ENCODE data around the gene PRDM16.

PRDM16 gene

GRCh38 chr1:3453203-3453761 lies 384.3 kb downstream of the PRDM16 start:
- Histone ChIP-seq H3K9me3 (ENCODE audit: low read length) (no peaks in the 10 kb centered on the region), H3K9me2 (ENCODE audit: low read depth, low read length) (no peaks in the 10 kb centered on the region), H2AFZ (ENCODE audit: low read length) (no peak overlapping the region), H4K20me1 (ENCODE audit: insufficient read depth, low read length) (no peaks in the 10 kb centered on the region), H3K79me2 (ENCODE audit: insufficient read depth, low read length) (no peaks in the 10 kb centered on the region), H3K27me3 (ENCODE audit: insufficient read depth, low read length) (0 out of 2 replicates have a peak, but pooled peaks cover 4% of the 10 kb centered on the region), H3K4me2 (ENCODE audit: low read length) (no peak overlapping the region), H3K36me3 (ENCODE audit: insufficient read depth, low read length) (no peaks in the 10 kb centered on the region), H3F3A (ENCODE audit: insufficient read depth, low read length) (no peaks in the 10 kb centered on the region), H3K4me1 (ENCODE audit: insufficient read depth, low read length, severe bottlenecking) (peaks cover 5% of the 10 kb centered on the region), H3K27ac (ENCODE audit: low read depth, low read length, poor library complexity, severe bottlenecking) (no peak overlapping the region), H3K9ac (ENCODE audit: low read length) (no peak overlapping the region), H3K4me3 (ENCODE audit: low read depth, low read length, poor library complexity, severe bottlenecking) (no peak overlapping the region)
- TF ChIP-seq EZH2 (IDR thresholded peaks at IDR 0.05; ENCODE audit: borderline replicate concordance, low read length) (no peak), CTCF (IDR thresholded peaks at IDR 0.05; ENCODE audit: low read length) (peak; percentile 89)

- Histone ChIP-seq H3K79me2 (ENCODE audit: insufficient read depth, low read length) (no peaks in the 10 kb centered on the region), H3K4me2 (ENCODE audit: low read length) (peak within 1 kb of the TSS; percentile 76), H3K27ac (ENCODE audit: low read depth, low read length, poor library complexity, severe bottlenecking) (no peak within 1 kb of the TSS), H3K4me3 (ENCODE audit: low read depth, low read length, poor library complexity, severe bottlenecking) (peak within 1 kb of the TSS; percentile 57), H3K4me1 (ENCODE audit: insufficient read depth, low read length, severe bottlenecking) (peaks cover 5% of the 10 kb centered on the region), H3K27me3 (ENCODE audit: insufficient read depth, low read length) (0 out of 2 replicates have a peak, but pooled peaks cover 4% of the 10 kb centered on the region), H3F3A (ENCODE audit: insufficient read depth, low read length) (no peaks in the 10 kb centered on the region), H4K20me1 (ENCODE audit: insufficient read depth, low read length) (no peaks in the 10 kb centered on the region), H3K9me2 (ENCODE audit: low read depth, low read length) (no peaks in the 10 kb centered on the region), H3K9ac (ENCODE audit: low read length) (peak within 1 kb of the TSS; percentile 43; the same call in 1 of the 2 replicates), H2AFZ (ENCODE audit: low read length) (no peak within 1 kb of the TSS), H3K36me3 (ENCODE audit: insufficient read depth, low read length) (no peaks in the 10 kb centered on the region), H3K9me3 (ENCODE audit: low read length) (no peaks in the 10 kb centered on the region)
- TF ChIP-seq EZH2 (IDR thresholded peaks at IDR 0.05; ENCODE audit: borderline replicate concordance, low read length) (no peak), CTCF (IDR thresholded peaks at IDR 0.05; ENCODE audit: low read length) (peak; percentile 35; the same call in 1 of the 2 replicates)
Measured at GRCh38 chr1:3453891-3454810, 385.1 kb downstream of the PRDM16 start, which contains the start of gene ARHGEF16. ARHGEF16 (plus strand) TSS chr1:3454665; CDS start chr1:3463085, 8,420 bp downstream.

GRCh38 chr1:3454811-3455618 lies 386.0 kb downstream of the PRDM16 start:
- 0 out of 2 replicates have a peak, but pooled peaks cover 4% of the 10 kb centered on the region for H3K27me3 ChIP-seq (ENCODE audit: insufficient read depth, low read length)
- TF ChIP-seq EZH2 (IDR thresholded peaks at IDR 0.05; ENCODE audit: borderline replicate concordance, low read length) = no peak
- no peak for TF ChIP-seq CTCF (IDR thresholded peaks at IDR 0.05; ENCODE audit: low read length)
- peak overlapping the region; percentile 57 for H3K4me3 ChIP-seq (ENCODE audit: low read depth, low read length, poor library complexity, severe bottlenecking)
- H3K4me1 ChIP-seq (ENCODE audit: insufficient read depth, low read length, severe bottlenecking) = peaks cover 5% of the 10 kb centered on the region
- H3K36me3 ChIP-seq (ENCODE audit: insufficient read depth, low read length) = no peaks in the 10 kb centered on the region
- no peak overlapping the region for H2AFZ ChIP-seq (ENCODE audit: low read length)
- H4K20me1 ChIP-seq (ENCODE audit: insufficient read depth, low read length) = no peaks in the 10 kb centered on the region
- no peak overlapping the region for H3K27ac ChIP-seq (ENCODE audit: low read depth, low read length, poor library complexity, severe bottlenecking)
- H3K4me2 ChIP-seq (ENCODE audit: low read length) = peak overlapping the region; percentile 76
- no peaks in the 10 kb centered on the region for H3F3A ChIP-seq (ENCODE audit: insufficient read depth, low read length)
- no peaks in the 10 kb centered on the region for H3K79me2 ChIP-seq (ENCODE audit: insufficient read depth, low read length)
- no peaks in the 10 kb centered on the region for H3K9me3 ChIP-seq (ENCODE audit: low read length)
- no peak overlapping the region; the same call in 1 of the 2 replicates for H3K9ac ChIP-seq (ENCODE audit: low read length)
- no peaks in the 10 kb centered on the region for H3K9me2 ChIP-seq (ENCODE audit: low read depth, low read length)

Measured in OCI-LY1 (cell line).